ENCODE measurements around the gene SLAIN2. TPM values are rescaled to one million over a fixed set of nuclear protein-coding genes. Genes with fewer than 3 reads are reported as not detected.

The SLAIN2 gene
- total RNA-seq, 1 experiment from 2014 or later: 25.5 TPM

GRCh38 chr4:48472794-48473193, 131.5 kb downstream of the SLAIN2 start:
- in situ Hi-C loops (cut with HindIII; ENCODE audit: low sequenced_read_pairs): no loop called here
- DNase-seq (ENCODE audit: low spot score): no peak

DNA sequence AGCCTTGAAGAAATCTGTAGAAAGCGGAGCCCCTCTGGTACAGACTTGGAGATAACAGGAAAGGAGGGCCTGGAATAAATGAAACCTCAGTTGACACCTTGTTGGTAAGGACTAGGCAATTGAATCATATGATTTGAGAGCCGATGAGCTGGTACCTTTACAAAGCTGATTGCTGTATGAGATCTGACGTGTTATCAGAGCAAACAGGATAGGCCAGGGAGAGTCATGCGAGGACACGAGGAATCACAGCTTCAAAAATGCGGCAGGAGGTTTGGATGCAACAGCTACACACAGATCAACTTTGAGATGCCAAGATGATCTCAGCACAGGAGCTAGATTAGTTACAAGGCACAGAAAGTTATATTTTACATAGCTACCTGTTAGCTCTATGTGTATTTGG, 134.4 kb downstream of the SLAIN2 start:
- DNase-seq (ENCODE audit: low spot score): no peak
- in situ Hi-C loops (cut with HindIII; ENCODE audit: low sequenced_read_pairs): no loop called here

Other genes starting within 250 kb of the SLAIN2 start
- not detected in 2 replicates for gene TXK, start 207.3 kb upstream of the SLAIN2 start, total RNA-seq (2014; rRNA removed; shearing (Covaris generic))
- gene TEC, start 71.7 kb upstream of the SLAIN2 start, total RNA-seq (2014; rRNA removed; shearing (Covaris generic)): not detected in 2 replicates
- not detected in 2 replicates for gene SLC10A4, start 141.8 kb downstream of the SLAIN2 start, total RNA-seq (2014; rRNA removed; shearing (Covaris generic))
- not detected in 2 replicates for gene ZAR1, start 148.7 kb downstream of the SLAIN2 start, total RNA-seq (2014; rRNA removed; shearing (Covaris generic))

Data from G401 (cell line).